Natural killer cell (primary cell): ENCODE measurements around the gene RAG2. TPM values are rescaled to one million over a fixed set of nuclear protein-coding genes. Genes with fewer than 3 reads are reported as not detected.

Experiments used
- ATAC-seq, 3 donors: fragments of 150-1000 bp in 2 of 3; fragments of 200-7000 bp in 1 of 3; cut with Tn5 transposase; 1 replicate in 1 of 3; 2 replicates in 2 of 3; pipeline ENCODE4 v1.10.0; 2021; ENCODE audit warnings: mild to moderate bottlenecking in 2 of 3, moderate library complexity in 2 of 3
- DNase-seq, 2 donors: peaks; one replicate each; pipeline versions ENCODE4 v3.0.0 to v3.0.0-alpha.2; 2013 to 2021; ENCODE audit warnings: mixed read lengths in 1 of 2
- H3K27ac ChIP-seq: one replicate; pipeline ENCODE4 v1.5.1; 2013; ENCODE audit warnings: mild to moderate bottlenecking, low read length
- H3K27me3 ChIP-seq: one replicate; pipeline ENCODE4 v1.6.1; 2013; ENCODE audit warnings: low read length; ENCODE audit not compliant: control insufficient read depth, insufficient read depth
- H3K36me3 ChIP-seq: one replicate; pipeline ENCODE4 v1.6.1; 2013; ENCODE audit warnings: low read length; ENCODE audit not compliant: control insufficient read depth, insufficient read depth
- H3K4me1 ChIP-seq: one replicate; pipeline ENCODE4 v1.6.1; 2013; ENCODE audit warnings: low read length; ENCODE audit not compliant: control insufficient read depth, insufficient read depth
- H3K4me3 ChIP-seq: one replicate; pipeline ENCODE4 v1.5.1; 2013; ENCODE audit warnings: low read length
- H3K9me3 ChIP-seq: one replicate; pipeline ENCODE4 v1.6.1; 2013; ENCODE audit warnings: low read length; ENCODE audit not compliant: control insufficient read depth, insufficient read depth
- H3K27ac Mint-ChIP-seq, 2 donors: one replicate each; pipeline ENCODE4 v1.8.0; 2022; ENCODE audit warnings: mild to moderate bottlenecking in 2 of 2, mixed read lengths in 2 of 2, moderate library complexity in 1 of 2
- H3K27me3 Mint-ChIP-seq, 2 donors: one replicate each; pipeline ENCODE4 v1.8.0; 2022; ENCODE audit warnings: low read depth in 2 of 2, mixed read lengths in 2 of 2
- H3K36me3 Mint-ChIP-seq: one replicate; pipeline ENCODE4 v1.8.0; 2022; ENCODE audit warnings: mixed read lengths
- H3K4me1 Mint-ChIP-seq, 2 donors: one replicate each; pipeline ENCODE4 v1.8.0; 2022; ENCODE audit warnings: mixed read lengths in 2 of 2
- H3K4me3 Mint-ChIP-seq: one replicate; pipeline ENCODE4 v1.8.0; 2022; ENCODE audit warnings: mild to moderate bottlenecking, moderate library complexity, mixed read lengths
- H3K9me3 Mint-ChIP-seq, 2 donors: one replicate each; pipeline ENCODE4 v1.8.0; 2022; ENCODE audit warnings: mixed read lengths in 2 of 2
- CTCF ChIP-seq: fragments of 200-600 bp; IDR thresholded peaks from one replicate; pipeline ENCODE4 v1.8.0; 2022; ENCODE audit warnings: antibody characterized with exemption
- WGBS: methylation state at CpG from one replicate; pipeline ENCODE4 v1.1.7; 2013; ENCODE audit warnings: missing lambda C conversion rate; ENCODE audit not compliant: insufficient coverage; 5-methylcytosine and 5-hydroxymethylcytosine counted together
- intact Hi-C: fragments of 100-400 bp; cut with micrococcal nuclease; formaldehyde crosslinking; loops from one replicate; pipeline ENCODE4 v1.14.2; 2022
- total RNA-seq, 4 donors: library from RNA; stranded (reverse); fragments of 120-200 nt in 1 of 4; gene quantifications; one replicate each; pipeline versions ENCODE4 v1.2.3 to v1.2.4, GENCODE V29; 2013 to 2022

The RAG2 gene
- total RNA-seq, 3 donors from 2014 or later (not counting 1 experiment from before 2014, with no cell fraction given), result not detected

- Mint-ChIP-seq H3K4me1 (peaks cover 0 to under 1% of the 10 kb centered on the region in 2 donors), H3K9me3 (no peaks in the 10 kb centered on the region), H3K27ac (no peak overlapping the region), H3K4me3 (no peak overlapping the region), H3K27me3 (peaks cover 0 to 10% of the 10 kb centered on the region in 2 donors), H3K36me3 (no peaks in the 10 kb centered on the region)
- Histone ChIP-seq H3K27ac (no peak overlapping the region), H3K4me1 (no peaks in the 10 kb centered on the region), H3K36me3 (no peaks in the 10 kb centered on the region), H3K27me3 (peaks cover 2% of the 10 kb centered on the region), H3K4me3 (no peak overlapping the region), H3K9me3 (no peaks in the 10 kb centered on the region)
- ATAC-seq, result no peak
- no peak for DNase-seq
- 94% methylated on average over 6 of the region's 7 CpGs for WGBS
- intact Hi-C loops, result no loop called here
- TF ChIP-seq CTCF, result no peak
Observed at GRCh38 chr11:36600180-36600579, 2.1 kb upstream of the RAG2 start.

- DNase-seq, result no peak
- no peaks in the 10 kb centered on the region for H3K9me3 ChIP-seq
- Mint-ChIP-seq H3K36me3 (no peaks in the 10 kb centered on the region), H3K9me3 (no peaks in the 10 kb centered on the region), H3K27me3 (peaks cover 16 to 37% of the 10 kb centered on the region in 2 donors), H3K27ac (no peak overlapping the region), H3K4me1 (peaks cover 11% of the 10 kb centered on the region in 2 donors), H3K4me3 (no peak overlapping the region)
- no peak for ATAC-seq
- H3K36me3 ChIP-seq, result no peaks in the 10 kb centered on the region
- no peak overlapping the region for H3K4me3 ChIP-seq
- H3K27me3 ChIP-seq, result peaks cover 26% of the 10 kb centered on the region
- H3K4me1 ChIP-seq, result peaks cover 6% of the 10 kb centered on the region
- intact Hi-C loops, result loop anchor here (10.0 kb wide), 1 partner anchor 788 kb away; no protein-coding TSS in a partner anchor
- no peak overlapping the region for H3K27ac ChIP-seq
- no peak for TF ChIP-seq CTCF
Observed at GRCh38 chr11:36596880-36597279, 1.2 kb downstream of the RAG2 start.

- H3K4me1 Mint-ChIP-seq, result peaks cover 11% of the 10 kb centered on the region in 2 donors
- 4% methylated on average over 28 of the region's 29 CpGs for WGBS
- Histone ChIP-seq H3K36me3 (no peaks in the 10 kb centered on the region), H3K9me3 (no peaks in the 10 kb centered on the region), H3K4me1 (peaks cover 6% of the 10 kb centered on the region), H3K27me3 (peaks cover 35% of the 10 kb centered on the region), H3K4me3 (peak within 1 kb of the TSS; percentile 61), H3K27ac (no peak within 1 kb of the TSS)
- no peak for TF ChIP-seq CTCF
- H3K9me3 Mint-ChIP-seq, result no peaks in the 10 kb centered on the region
- H3K36me3 Mint-ChIP-seq, result no peaks in the 10 kb centered on the region
- H3K27ac Mint-ChIP-seq, result peak within 1 kb of the TSS in 1 of 2 donors; percentile 66
- H3K4me3 Mint-ChIP-seq, result peak within 1 kb of the TSS; percentile 94
- DNase-seq (peak in 1 of 2 donors; percentile 54), ATAC-seq (peak; percentile 54 to 81 (median 73))
- intact Hi-C loops, result loop anchor here (10.0 kb wide), 1 partner anchor 790 kb away; no protein-coding TSS in a partner anchor
- peaks cover 26 to 50% of the 10 kb centered on the region in 2 donors for H3K27me3 Mint-ChIP-seq
Observed at GRCh38 chr11:36594316-36594989, 3.6 kb downstream of the RAG2 start, which contains the start of gene IFTAP. TSS of gene IFTAP (plus strand) at chr11:36594502. CDS start at chr11:36610104, 15,602 bp downstream.
